ENCODE results near the gene ZFP82.

ZFP82 gene

DNA sequence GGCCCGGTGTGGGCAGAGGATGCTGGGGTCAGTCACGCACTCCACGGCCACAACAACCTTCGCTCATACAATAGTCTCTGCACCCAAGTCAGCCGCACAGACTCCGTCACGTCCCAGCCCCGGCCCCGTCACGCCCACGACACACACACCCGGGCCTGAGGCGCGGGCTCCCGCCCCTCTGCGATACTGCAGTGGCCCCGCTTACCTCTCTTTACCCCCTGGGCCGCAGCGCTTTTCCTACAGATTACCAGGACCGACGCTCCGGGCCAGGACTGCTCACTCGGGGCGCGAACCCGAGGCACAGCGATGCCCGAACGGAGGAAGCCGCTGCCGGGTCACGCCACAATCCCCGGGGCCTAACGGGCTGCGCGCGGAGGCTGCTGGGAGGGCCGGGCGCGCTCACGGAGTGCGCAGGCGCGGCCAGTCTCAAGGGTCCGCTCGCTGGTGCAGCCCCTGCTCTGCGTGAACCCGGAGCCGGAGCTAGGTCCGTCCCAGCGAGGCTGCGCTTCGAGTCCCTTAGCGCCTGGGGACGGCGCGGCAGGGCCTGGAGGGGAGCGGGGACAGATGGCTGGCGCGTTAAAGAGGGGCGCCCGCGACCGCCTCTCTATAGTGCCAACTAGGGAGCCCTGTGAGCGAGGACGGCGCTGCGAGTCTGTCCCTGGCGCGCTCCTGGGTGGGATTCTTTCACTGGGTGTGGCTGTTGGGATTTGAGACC lies at the start of gene ZFP82:
ZFP82 (minus strand) TSS at position 358 of the 715 bp plus-strand sequence. CDS start 8,855 bp downstream, outside the sequence.
- Histone ChIP-seq H3K27me3 (ENCODE audit: control insufficient read depth in 2 of 2, insufficient read depth in 2 of 2, low read length in 2 of 2) (peaks cover 0 to 3% of the 10 kb centered on the region in 2 donors), H3K9ac (ENCODE audit: low read depth in 1 of 2, low read length in 2 of 2) (peak within 1 kb of the TSS; percentile 74 to 75), H3K9me3 (ENCODE audit: control insufficient read depth in 2 of 2, low read length in 2 of 2) (no peaks in the 10 kb centered on the region), H3K27ac (ENCODE audit: low read depth in 2 of 2, low read length in 2 of 2) (peak within 1 kb of the TSS; percentile 56 to 78), H3K4me3 (ENCODE audit: low read length in 2 of 2) (peak within 1 kb of the TSS; percentile 76 to 80), H3K36me3 (ENCODE audit: control insufficient read depth in 2 of 2, insufficient read depth in 2 of 2, low read length in 2 of 2) (no peaks in the 10 kb centered on the region), H3K4me1 (ENCODE audit: control insufficient read depth in 2 of 2, insufficient read depth in 2 of 2, low read length in 2 of 2) (peaks cover 2 to 3% of the 10 kb centered on the region in 2 donors)

DNA sequence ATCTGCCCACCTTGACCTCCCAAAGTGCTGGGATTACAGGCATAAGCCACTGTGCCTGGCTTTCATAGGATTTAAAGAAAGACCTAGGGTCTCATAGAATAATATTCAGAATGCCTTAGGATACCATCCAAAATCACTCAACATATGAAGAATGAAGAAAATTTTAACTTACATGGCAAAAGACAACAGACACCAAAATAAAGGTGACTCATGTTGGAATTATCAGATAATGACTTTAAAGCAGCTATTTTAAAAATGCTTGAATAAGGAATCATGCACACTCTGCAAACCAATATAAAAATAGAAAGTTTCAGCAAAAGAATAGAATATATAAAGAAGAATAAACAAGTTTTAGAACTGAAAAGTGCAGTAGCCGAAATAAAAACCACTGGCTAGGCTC lies 41.6 kb upstream of the ZFP82 start:
- H3K9me3 ChIP-seq (ENCODE audit: control insufficient read depth in 2 of 2, low read length in 2 of 2): peaks cover 4 to 9% of the 10 kb centered on the region in 2 donors
- H3K9ac ChIP-seq (ENCODE audit: low read depth in 1 of 2, low read length in 2 of 2): no peak overlapping the region
- no peaks in the 10 kb centered on the region for H3K27me3 ChIP-seq (ENCODE audit: control insufficient read depth in 2 of 2, insufficient read depth in 2 of 2, low read length in 2 of 2)
- H3K27ac ChIP-seq (ENCODE audit: low read depth in 2 of 2, low read length in 2 of 2): no peak overlapping the region
- no peak overlapping the region for H3K4me3 ChIP-seq (ENCODE audit: low read length in 2 of 2)
- no peaks in the 10 kb centered on the region for H3K4me1 ChIP-seq (ENCODE audit: control insufficient read depth in 2 of 2, insufficient read depth in 2 of 2, low read length in 2 of 2)
- H3K36me3 ChIP-seq (ENCODE audit: control insufficient read depth in 2 of 2, insufficient read depth in 2 of 2, low read length in 2 of 2): peaks cover 0 to 11% of the 10 kb centered on the region in 2 donors

DNA sequence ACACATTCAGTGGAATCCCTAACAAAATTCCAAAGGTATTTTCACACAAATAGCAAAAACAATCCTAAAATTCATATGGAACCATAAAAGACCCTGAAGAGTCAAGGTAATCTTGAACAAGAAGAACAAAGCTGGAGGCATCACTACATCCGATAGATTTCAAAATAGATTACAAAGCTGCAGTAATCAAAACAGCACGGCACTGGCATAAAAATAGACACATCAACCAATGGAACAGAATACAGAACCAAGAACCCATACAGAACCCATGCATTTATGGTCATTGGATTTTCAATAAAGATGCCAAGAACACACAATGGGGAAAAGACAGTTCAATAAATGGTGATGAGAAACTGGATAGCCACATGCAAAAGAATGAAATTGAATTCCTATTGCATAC lies 38.4 kb upstream of the ZFP82 start:
- no peaks in the 10 kb centered on the region for H3K4me1 ChIP-seq (ENCODE audit: control insufficient read depth in 2 of 2, insufficient read depth in 2 of 2, low read length in 2 of 2)
- H3K4me3 ChIP-seq (ENCODE audit: low read length in 2 of 2): no peak overlapping the region
- no peaks in the 10 kb centered on the region for H3K27me3 ChIP-seq (ENCODE audit: control insufficient read depth in 2 of 2, insufficient read depth in 2 of 2, low read length in 2 of 2)
- H3K36me3 ChIP-seq (ENCODE audit: control insufficient read depth in 2 of 2, insufficient read depth in 2 of 2, low read length in 2 of 2): peaks cover 0 to 14% of the 10 kb centered on the region in 2 donors
- H3K9ac ChIP-seq (ENCODE audit: low read depth in 1 of 2, low read length in 2 of 2): no peak overlapping the region
- no peak overlapping the region for H3K27ac ChIP-seq (ENCODE audit: low read depth in 2 of 2, low read length in 2 of 2)
- peaks cover 17 to 18% of the 10 kb centered on the region in 2 donors for H3K9me3 ChIP-seq (ENCODE audit: control insufficient read depth in 2 of 2, low read length in 2 of 2)

GRCh38 chr19:36449059-36449670 lies 30.7 kb upstream of the ZFP82 start:
- H3K9ac ChIP-seq (ENCODE audit: low read depth in 1 of 2, low read length in 2 of 2): no peak overlapping the region
- H3K4me1 ChIP-seq (ENCODE audit: control insufficient read depth in 2 of 2, insufficient read depth in 2 of 2, low read length in 2 of 2): no peaks in the 10 kb centered on the region
- no peak overlapping the region for H3K27ac ChIP-seq (ENCODE audit: low read depth in 2 of 2, low read length in 2 of 2)
- H3K36me3 ChIP-seq (ENCODE audit: control insufficient read depth in 2 of 2, insufficient read depth in 2 of 2, low read length in 2 of 2): peaks cover 24 to 27% of the 10 kb centered on the region in 2 donors
- H3K9me3 ChIP-seq (ENCODE audit: control insufficient read depth in 2 of 2, low read length in 2 of 2): peaks cover 38 to 40% of the 10 kb centered on the region in 2 donors
- peak overlapping the region in 1 of 2 donors; percentile 14 for H3K4me3 ChIP-seq (ENCODE audit: low read length in 2 of 2)
- no peaks in the 10 kb centered on the region for H3K27me3 ChIP-seq (ENCODE audit: control insufficient read depth in 2 of 2, insufficient read depth in 2 of 2, low read length in 2 of 2)

GRCh38 chr19:36441339-36441738 lies 22.9 kb upstream of the ZFP82 start:
- H3K27me3 ChIP-seq (ENCODE audit: control insufficient read depth in 2 of 2, insufficient read depth in 2 of 2, low read length in 2 of 2): no peaks in the 10 kb centered on the region
- H3K27ac ChIP-seq (ENCODE audit: low read depth in 2 of 2, low read length in 2 of 2): no peak overlapping the region
- no peak overlapping the region for H3K9ac ChIP-seq (ENCODE audit: low read depth in 1 of 2, low read length in 2 of 2)
- peaks cover 5 to 9% of the 10 kb centered on the region in 2 donors for H3K9me3 ChIP-seq (ENCODE audit: control insufficient read depth in 2 of 2, low read length in 2 of 2)
- no peaks in the 10 kb centered on the region for H3K4me1 ChIP-seq (ENCODE audit: control insufficient read depth in 2 of 2, insufficient read depth in 2 of 2, low read length in 2 of 2)
- H3K4me3 ChIP-seq (ENCODE audit: low read length in 2 of 2): no peak overlapping the region
- no peaks in the 10 kb centered on the region for H3K36me3 ChIP-seq (ENCODE audit: control insufficient read depth in 2 of 2, insufficient read depth in 2 of 2, low read length in 2 of 2)

- H3K4me3 ChIP-seq (ENCODE audit: low read length in 2 of 2): no peak overlapping the region
- H3K4me1 ChIP-seq (ENCODE audit: control insufficient read depth in 2 of 2, insufficient read depth in 2 of 2, low read length in 2 of 2): no peaks in the 10 kb centered on the region
- H3K27ac ChIP-seq (ENCODE audit: low read depth in 2 of 2, low read length in 2 of 2): no peak overlapping the region
- H3K36me3 ChIP-seq (ENCODE audit: control insufficient read depth in 2 of 2, insufficient read depth in 2 of 2, low read length in 2 of 2): no peaks in the 10 kb centered on the region
- H3K27me3 ChIP-seq (ENCODE audit: control insufficient read depth in 2 of 2, insufficient read depth in 2 of 2, low read length in 2 of 2): no peaks in the 10 kb centered on the region
- no peak overlapping the region for H3K9ac ChIP-seq (ENCODE audit: low read depth in 1 of 2, low read length in 2 of 2)
- H3K9me3 ChIP-seq (ENCODE audit: control insufficient read depth in 2 of 2, low read length in 2 of 2): no peaks in the 10 kb centered on the region
Measured at GRCh38 chr19:36436531-36436930, 18.1 kb upstream of the ZFP82 start.

- Histone ChIP-seq H3K36me3 (ENCODE audit: control insufficient read depth in 2 of 2, insufficient read depth in 2 of 2, low read length in 2 of 2) (no peaks in the 10 kb centered on the region), H3K27ac (ENCODE audit: low read depth in 2 of 2, low read length in 2 of 2) (no peak overlapping the region), H3K4me1 (ENCODE audit: control insufficient read depth in 2 of 2, insufficient read depth in 2 of 2, low read length in 2 of 2) (no peaks in the 10 kb centered on the region), H3K9me3 (ENCODE audit: control insufficient read depth in 2 of 2, low read length in 2 of 2) (no peaks in the 10 kb centered on the region), H3K27me3 (ENCODE audit: control insufficient read depth in 2 of 2, insufficient read depth in 2 of 2, low read length in 2 of 2) (peaks cover 0 to 3% of the 10 kb centered on the region in 2 donors), H3K9ac (ENCODE audit: low read depth in 1 of 2, low read length in 2 of 2) (no peak overlapping the region), H3K4me3 (ENCODE audit: low read length in 2 of 2) (no peak overlapping the region)
Measured at GRCh38 chr19:36423925-36424324, 5.5 kb upstream of the ZFP82 start.

- H3K27me3 ChIP-seq (ENCODE audit: control insufficient read depth in 2 of 2, insufficient read depth in 2 of 2, low read length in 2 of 2): peaks cover 0 to 3% of the 10 kb centered on the region in 2 donors
- no peak overlapping the region for H3K27ac ChIP-seq (ENCODE audit: low read depth in 2 of 2, low read length in 2 of 2)
- no peaks in the 10 kb centered on the region for H3K36me3 ChIP-seq (ENCODE audit: control insufficient read depth in 2 of 2, insufficient read depth in 2 of 2, low read length in 2 of 2)
- peak overlapping the region; percentile 20 to 35 for H3K4me3 ChIP-seq (ENCODE audit: low read length in 2 of 2)
- H3K4me1 ChIP-seq (ENCODE audit: control insufficient read depth in 2 of 2, insufficient read depth in 2 of 2, low read length in 2 of 2): peaks cover 2 to 3% of the 10 kb centered on the region in 2 donors
- no peaks in the 10 kb centered on the region for H3K9me3 ChIP-seq (ENCODE audit: control insufficient read depth in 2 of 2, low read length in 2 of 2)
- H3K9ac ChIP-seq (ENCODE audit: low read depth in 1 of 2, low read length in 2 of 2): no peak overlapping the region
Measured at GRCh38 chr19:36421749-36422481, 3.5 kb upstream of the ZFP82 start.

DNA sequence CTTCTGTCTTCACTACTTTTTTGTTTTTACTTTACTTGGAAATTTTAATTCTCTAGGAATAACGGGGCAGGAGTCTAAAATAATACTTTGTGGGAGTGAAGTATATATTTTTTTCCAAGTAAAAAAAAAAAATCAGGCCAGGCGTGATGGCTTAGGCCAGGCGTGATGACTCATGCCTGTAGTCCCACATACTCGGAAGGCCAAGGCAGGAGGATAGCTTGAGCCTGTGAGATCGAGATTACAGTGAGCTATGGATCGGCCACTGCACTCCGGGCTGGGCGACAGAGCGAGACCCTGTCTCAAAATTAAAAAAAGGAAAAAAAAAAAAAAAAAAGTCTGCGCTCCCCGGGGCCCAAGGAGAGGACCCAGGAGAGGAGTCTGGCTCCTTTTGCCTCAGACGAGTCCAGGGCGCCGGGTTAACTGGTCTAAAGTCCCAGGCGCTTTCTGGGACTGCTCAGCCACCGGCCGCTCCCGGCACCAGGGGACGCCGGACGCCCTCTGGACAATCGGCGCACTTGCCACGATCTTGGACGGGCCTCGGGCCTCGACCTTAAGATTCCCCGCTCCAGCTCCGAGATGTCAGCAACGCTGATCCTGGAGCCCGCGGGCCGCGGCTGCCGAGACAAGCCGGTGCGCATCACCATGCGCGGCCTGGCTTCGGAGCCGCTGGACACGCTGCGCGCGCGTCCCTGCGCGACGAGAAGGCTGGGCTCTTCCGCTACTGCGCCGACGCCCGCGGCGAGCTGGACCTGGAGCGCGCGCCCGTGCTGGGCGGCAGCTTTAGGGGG lies 2.7 kb upstream of the ZFP82 start:
- no peaks in the 10 kb centered on the region for H3K9me3 ChIP-seq (ENCODE audit: control insufficient read depth in 2 of 2, low read length in 2 of 2)
- no peak overlapping the region for H3K27ac ChIP-seq (ENCODE audit: low read depth in 2 of 2, low read length in 2 of 2)
- no peak overlapping the region for H3K9ac ChIP-seq (ENCODE audit: low read depth in 1 of 2, low read length in 2 of 2)
- peaks cover 0 to 3% of the 10 kb centered on the region in 2 donors for H3K27me3 ChIP-seq (ENCODE audit: control insufficient read depth in 2 of 2, insufficient read depth in 2 of 2, low read length in 2 of 2)
- H3K4me3 ChIP-seq (ENCODE audit: low read length in 2 of 2): peak overlapping the region; percentile 20 to 35
- peaks cover 2 to 3% of the 10 kb centered on the region in 2 donors for H3K4me1 ChIP-seq (ENCODE audit: control insufficient read depth in 2 of 2, insufficient read depth in 2 of 2, low read length in 2 of 2)
- no peaks in the 10 kb centered on the region for H3K36me3 ChIP-seq (ENCODE audit: control insufficient read depth in 2 of 2, insufficient read depth in 2 of 2, low read length in 2 of 2)
